Liver (tissue), 3 donors: Measurements from ENCODE around the gene CPLANE1.

Experiments
- CTCF ChIP-seq: fragments of 150-350 bp; IDR thresholded peaks from 2 replicates; pipeline ENCODE4 v1.5.1; 2017; ENCODE audit warnings: improper control_type of control experiment, low read depth, low read length; ENCODE audit not compliant: missing input control
- HNF4A ChIP-seq, 2 donors: conservative IDR thresholded peaks; 2 replicates each; pipeline ENCODE4 v1.6.1; 2016; ENCODE audit warnings: antibody characterized with exemption in 2 of 2, mild to moderate bottlenecking in 2 of 2
- RAD21 ChIP-seq, 2 donors: IDR thresholded peaks; 2 replicates each; pipeline ENCODE4 v1.6.1; 2016; ENCODE audit warnings: antibody characterized with exemption in 2 of 2, mild to moderate bottlenecking in 2 of 2
- REST ChIP-seq: IDR thresholded peaks from 2 replicates; pipeline ENCODE4 v1.6.1; 2016; ENCODE audit warnings: antibody characterized with exemption, mild to moderate bottlenecking
- SP1 ChIP-seq: IDR thresholded peaks from 2 replicates; pipeline ENCODE4 v1.6.1; 2018; ENCODE audit warnings: antibody characterized with exemption, mild to moderate bottlenecking
- TAF1 ChIP-seq: conservative IDR thresholded peaks from 2 replicates; pipeline ENCODE4 v1.6.1; 2016; ENCODE audit warnings: antibody characterized with exemption, mild to moderate bottlenecking
- YY1 ChIP-seq: IDR thresholded peaks from 2 replicates; pipeline ENCODE4 v1.6.1; 2016; ENCODE audit warnings: antibody characterized with exemption, mild to moderate bottlenecking
- TF ChIP-seq, protein P1 (sequence below): IDR thresholded peaks from 2 replicates; pipeline ENCODE4 v1.6.1; 2016; ENCODE audit warnings: antibody characterized with exemption
- TF ChIP-seq, protein P2 (sequence below): IDR thresholded peaks from 2 replicates; pipeline ENCODE4 v1.6.1; 2016; ENCODE audit warnings: antibody characterized with exemption
- TF ChIP-seq, protein P3 (sequence below): IDR thresholded peaks from 2 replicates; pipeline ENCODE4 v1.6.1; 2016; ENCODE audit warnings: antibody characterized with exemption
- donor health status: healthy.
- donor health status: healthy.

- TF ChIP-seq CTCF (no peak), HNF4A (conservative IDR thresholded peaks at IDR 0.05) (no peak), YY1 (no peak), REST (no peak), RAD21 (IDR thresholded peaks at IDR 0.05) (no peak), SP1 (no peak), TAF1 (no peak)
- TF ChIP-seq, protein P1, sequence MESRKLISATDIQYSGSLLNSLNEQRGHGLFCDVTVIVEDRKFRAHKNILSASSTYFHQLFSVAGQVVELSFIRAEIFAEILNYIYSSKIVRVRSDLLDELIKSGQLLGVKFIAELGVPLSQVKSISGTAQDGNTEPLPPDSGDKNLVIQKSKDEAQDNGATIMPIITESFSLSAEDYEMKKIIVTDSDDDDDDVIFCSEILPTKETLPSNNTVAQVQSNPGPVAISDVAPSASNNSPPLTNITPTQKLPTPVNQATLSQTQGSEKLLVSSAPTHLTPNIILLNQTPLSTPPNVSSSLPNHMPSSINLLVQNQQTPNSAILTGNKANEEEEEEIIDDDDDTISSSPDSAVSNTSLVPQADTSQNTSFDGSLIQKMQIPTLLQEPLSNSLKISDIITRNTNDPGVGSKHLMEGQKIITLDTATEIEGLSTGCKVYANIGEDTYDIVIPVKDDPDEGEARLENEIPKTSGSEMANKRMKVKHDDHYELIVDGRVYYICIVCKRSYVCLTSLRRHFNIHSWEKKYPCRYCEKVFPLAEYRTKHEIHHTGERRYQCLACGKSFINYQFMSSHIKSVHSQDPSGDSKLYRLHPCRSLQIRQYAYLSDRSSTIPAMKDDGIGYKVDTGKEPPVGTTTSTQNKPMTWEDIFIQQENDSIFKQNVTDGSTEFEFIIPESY: no peak
- TF ChIP-seq, protein P2, sequence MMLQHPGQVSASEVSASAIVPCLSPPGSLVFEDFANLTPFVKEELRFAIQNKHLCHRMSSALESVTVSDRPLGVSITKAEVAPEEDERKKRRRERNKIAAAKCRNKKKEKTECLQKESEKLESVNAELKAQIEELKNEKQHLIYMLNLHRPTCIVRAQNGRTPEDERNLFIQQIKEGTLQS: no peak
- TF ChIP-seq, protein P3, sequence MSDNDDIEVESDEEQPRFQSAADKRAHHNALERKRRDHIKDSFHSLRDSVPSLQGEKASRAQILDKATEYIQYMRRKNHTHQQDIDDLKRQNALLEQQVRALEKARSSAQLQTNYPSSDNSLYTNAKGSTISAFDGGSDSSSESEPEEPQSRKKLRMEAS: no peak
Observed at GRCh38 chr5:37133939-37134338, 115.2 kb downstream of the CPLANE1 start.
